Astrocyte of the cerebellum (primary cell): ENCODE measurements around the gene ARHGAP9.

ENCODE experiments used
- DNase-seq: peaks from one replicate; pipeline ENCODE4 v3.0.0-alpha.2; 2011; ENCODE audit warnings: low read depth
- H3K4me3 ChIP-seq: 2 replicates; pipeline ENCODE4 v1.5.1; 2011; ENCODE audit warnings: mild to moderate bottlenecking, low read depth, low read length, moderate library complexity
- in situ Hi-C: cut with HindIII; loops from 2 replicates; pipeline ENCODE4 v1.10.0; 2017; ENCODE audit warnings: low sequenced_read_pairs
- TF ChIP-seq, protein P1 (sequence below): IDR thresholded peaks from 2 replicates; pipeline ENCODE4 v1.5.1; 2012; ENCODE audit warnings: low read length, low read depth, moderate library complexity, mild to moderate bottlenecking; ENCODE audit errors: missing control alignments

ARHGAP9 gene

DNA sequence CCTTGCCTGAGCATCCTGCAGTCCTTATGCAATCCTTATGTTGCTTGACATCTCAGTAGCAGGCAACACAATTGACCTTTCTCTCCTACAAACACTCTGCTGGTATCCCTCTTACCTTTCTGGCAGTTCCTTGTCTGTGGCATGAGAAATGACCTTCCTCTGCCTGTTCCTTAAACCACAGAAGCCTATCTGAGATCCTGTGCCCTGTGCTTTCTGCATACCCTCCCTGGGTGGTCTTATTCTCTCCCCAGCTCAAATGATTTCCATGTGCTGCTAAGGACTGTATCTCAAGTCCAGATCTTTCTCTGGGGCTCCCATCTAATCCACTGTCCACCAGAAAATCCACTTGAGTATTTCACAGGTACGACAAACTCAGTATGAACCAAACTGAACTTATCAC is 2.0 kb upstream of the ARHGAP9 start:
- no peak overlapping the region for H3K4me3 ChIP-seq
- in situ Hi-C loops: no loop called here
- TF ChIP-seq, protein P1, sequence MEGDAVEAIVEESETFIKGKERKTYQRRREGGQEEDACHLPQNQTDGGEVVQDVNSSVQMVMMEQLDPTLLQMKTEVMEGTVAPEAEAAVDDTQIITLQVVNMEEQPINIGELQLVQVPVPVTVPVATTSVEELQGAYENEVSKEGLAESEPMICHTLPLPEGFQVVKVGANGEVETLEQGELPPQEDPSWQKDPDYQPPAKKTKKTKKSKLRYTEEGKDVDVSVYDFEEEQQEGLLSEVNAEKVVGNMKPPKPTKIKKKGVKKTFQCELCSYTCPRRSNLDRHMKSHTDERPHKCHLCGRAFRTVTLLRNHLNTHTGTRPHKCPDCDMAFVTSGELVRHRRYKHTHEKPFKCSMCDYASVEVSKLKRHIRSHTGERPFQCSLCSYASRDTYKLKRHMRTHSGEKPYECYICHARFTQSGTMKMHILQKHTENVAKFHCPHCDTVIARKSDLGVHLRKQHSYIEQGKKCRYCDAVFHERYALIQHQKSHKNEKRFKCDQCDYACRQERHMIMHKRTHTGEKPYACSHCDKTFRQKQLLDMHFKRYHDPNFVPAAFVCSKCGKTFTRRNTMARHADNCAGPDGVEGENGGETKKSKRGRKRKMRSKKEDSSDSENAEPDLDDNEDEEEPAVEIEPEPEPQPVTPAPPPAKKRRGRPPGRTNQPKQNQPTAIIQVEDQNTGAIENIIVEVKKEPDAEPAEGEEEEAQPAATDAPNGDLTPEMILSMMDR: no peak
- no peak for DNase-seq

DNA sequence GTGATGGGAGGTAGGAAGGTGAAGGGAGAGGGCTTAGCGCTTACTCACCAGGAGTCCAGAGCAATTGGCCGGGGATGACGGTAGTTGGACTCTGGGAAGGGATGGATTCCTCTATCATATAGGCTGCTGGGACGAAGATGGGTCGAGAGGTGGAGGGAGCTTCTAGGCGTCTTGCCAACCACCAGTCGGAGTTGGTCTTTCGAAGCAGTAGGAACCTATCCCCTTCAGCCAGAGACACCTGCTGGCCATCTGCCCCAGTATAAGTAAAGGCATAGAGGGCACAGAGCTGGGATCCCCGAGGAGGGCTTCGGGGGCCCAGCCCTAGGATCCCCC is 657 bp downstream of the ARHGAP9 start:
- TF ChIP-seq, protein P1: no peak
- H3K4me3 ChIP-seq: no peak overlapping the region
- in situ Hi-C loops: no loop called here

DNA sequence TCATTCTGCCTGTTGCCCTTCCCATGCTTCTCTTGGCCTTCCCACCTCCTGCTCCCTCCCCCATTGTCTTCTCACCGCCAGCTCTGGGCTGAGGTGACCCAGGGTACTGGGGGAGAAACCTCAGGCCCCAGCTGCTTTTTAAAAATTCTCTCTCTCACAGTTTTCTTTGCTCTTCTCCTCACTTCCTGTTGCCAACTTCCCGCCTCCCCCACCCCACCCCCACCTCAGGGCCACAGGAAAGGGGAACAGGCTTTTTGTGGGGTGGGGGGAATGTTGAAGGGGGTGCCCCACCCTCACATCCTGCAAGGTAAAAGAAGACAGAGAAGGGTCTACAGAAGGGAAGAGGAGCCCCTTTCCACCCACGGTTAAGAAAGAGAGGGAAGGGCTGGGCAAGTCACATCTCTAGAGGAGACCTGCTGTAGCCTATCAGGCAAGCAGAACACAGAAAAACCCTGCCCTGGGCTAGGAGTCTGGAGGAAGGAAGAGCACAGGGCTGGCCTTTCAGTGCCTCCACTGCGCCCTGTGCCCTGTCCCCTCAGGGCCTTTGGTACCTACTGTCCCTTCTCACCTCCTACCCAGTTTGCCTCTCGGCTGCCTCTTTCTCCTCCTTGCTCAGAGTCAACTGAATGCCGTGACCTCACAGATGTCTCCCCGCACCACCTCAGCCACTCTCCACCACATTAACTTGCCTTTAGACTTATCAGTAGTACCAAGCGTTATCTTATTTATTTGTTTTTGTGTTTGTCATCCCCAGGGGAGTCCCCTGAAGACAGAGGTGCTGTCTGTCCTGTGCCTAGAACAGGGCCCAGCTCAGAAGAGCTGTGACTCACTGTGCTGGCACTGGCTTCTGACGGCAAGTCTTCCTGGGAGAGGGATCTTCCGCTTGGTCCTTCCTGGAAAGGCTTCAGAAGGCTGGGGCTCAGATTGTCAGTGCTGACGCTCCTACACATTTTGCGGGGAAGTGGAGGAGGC is 1.7 kb downstream of the ARHGAP9 start:
- H3K4me3 ChIP-seq: no peak overlapping the region
- in situ Hi-C loops: no loop called here
- DNase-seq: no peak
- TF ChIP-seq, protein P1: no peak

More for the DNA sequence above, 657 bp downstream of the ARHGAP9 start:
- DNase-seq: no peak

DNA sequence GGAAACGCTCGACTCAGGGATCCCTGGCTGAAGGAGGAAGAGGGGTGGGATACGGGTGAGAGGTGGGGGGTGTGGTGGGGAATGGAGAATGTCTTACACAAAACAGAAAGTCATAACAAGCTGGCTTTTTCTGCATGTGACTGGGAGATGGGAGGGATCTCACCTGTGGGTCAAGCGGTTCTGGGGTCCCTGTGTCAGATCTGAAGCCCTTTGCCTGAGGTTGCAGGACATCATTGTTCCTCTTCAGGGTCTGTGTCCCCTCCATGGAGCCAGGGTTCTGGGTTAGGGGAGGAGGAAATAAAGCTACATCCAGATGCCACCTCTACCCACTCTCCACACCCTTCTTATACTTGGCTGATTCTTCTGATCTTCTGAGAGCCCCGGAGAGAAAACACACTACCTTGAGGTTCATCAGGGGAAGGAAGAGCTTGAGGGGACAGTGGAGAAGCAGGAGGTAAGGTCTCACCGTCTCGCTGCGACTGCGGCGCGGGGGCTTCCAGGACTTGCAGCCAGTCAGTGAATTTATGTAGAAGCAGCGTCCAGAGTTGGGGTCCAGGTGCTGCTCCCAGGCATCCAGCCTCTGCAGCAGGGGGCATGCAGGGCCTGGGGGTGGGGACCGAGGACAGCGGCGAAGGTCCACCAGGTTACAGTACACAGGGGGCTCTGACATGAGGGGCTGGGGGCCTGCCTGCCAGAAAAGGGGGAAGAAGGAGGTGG is 2.5 kb downstream of the ARHGAP9 start:
- in situ Hi-C loops: no loop called here
- no peak for DNase-seq
- TF ChIP-seq, protein P1: no peak
- H3K4me3 ChIP-seq: no peak overlapping the region

DNA sequence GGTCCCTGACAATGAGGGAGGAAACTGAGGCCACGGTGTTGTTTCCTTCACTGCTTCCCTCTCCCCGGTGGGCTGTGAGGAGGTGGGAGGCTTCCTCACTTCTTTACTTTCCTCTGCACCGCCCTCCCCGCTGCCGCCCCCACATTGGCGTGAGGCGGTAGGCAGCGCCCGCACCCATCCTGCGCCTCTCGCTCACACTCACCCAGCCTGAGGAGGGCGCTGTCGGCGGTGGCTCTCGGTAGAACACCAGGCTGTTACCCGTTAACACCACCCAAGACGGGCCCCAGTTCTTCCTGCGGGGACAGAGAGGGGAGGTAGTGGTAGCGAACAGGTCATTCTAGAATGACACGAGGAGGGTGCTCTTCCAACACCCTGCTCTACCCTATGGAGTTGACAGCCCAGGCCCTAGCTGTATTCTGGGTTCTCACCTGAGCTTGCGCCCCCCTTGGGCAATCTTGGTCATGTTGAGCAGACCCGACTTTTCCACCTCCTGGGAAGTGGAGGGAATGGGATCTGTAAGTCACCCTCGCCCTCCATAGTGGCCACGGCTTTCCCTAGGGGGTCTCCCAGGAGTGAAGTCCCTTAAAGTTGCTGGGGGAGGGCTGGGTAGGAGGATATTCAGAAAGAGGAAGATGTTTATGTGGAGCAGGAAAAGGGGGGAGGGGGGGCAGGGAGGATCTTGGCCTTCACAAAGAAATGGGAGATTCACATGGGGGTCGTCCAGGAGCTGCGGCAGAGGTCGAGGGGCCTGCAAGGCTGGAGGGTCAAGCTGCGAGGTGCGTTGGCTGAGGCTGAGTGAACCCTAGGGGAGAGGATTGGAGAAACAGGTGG is 3.3 kb downstream of the ARHGAP9 start:
- DNase-seq: no peak
- TF ChIP-seq, protein P1: no peak
- in situ Hi-C loops: no loop called here
- H3K4me3 ChIP-seq: peak overlapping the region; percentile 15

DNA sequence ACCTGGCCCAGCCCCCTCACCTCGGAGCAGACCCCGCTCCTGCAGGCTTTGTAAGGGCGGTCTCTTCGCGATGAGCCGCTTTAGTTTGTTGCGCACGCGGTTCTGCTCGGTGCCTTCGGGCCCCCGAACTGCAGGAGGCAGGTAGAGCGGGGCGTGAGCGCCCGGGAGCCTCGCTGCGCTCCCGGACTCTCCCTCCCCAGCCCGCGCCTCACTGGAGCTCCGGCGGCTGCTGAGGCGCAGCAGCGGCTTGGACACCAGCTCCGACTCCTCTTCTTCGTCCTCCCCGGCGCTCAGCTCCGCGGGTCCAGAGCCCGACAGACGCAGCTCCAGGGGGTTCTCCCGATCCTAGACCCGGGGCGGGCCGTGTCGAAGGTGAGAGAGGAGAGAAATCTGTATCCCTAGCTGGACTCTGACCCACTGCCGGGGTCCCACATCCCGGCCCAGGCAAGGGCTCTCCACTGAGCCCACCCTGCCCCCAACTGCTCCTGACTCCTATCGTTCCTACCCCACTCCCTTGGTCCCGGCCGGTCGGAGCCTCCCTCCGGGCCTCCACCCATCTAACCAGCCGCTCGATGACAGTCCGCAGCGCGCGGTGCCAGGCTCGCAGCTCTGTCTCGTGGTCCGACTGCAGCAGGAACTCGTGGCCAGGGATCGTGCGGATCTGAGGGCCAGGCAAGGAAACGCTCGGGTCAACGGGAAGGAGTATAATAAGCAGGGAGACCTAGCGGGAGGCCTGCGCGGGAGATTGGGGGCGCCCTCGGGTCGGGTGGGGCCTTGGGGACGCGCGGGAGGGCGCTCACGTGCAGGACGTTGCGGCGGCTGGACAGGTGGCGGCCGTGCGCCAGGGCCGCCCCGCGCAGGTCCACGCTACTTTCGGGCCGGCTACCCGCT is 4.2 kb downstream of the ARHGAP9 start:
- in situ Hi-C loops: no loop called here
- H3K4me3 ChIP-seq: peak overlapping the region; percentile 15
- TF ChIP-seq, protein P1: no peak
- DNase-seq: no peak
